Neural crest cell (in vitro differentiated cells): ENCODE results near the gene PNMA8B. TPM values are rescaled to one million over a fixed set of nuclear protein-coding genes. Genes with fewer than 3 reads are reported as not detected.

Experiments
- DNase-seq: peaks from one replicate; pipeline ENCODE4 v3.0.0; 2021; ENCODE audit warnings: low read depth, mixed read lengths, low spot score
- H3K27ac Mint-ChIP-seq: one replicate; pipeline ENCODE4 v1.8.0; 2021; ENCODE audit warnings: mild to moderate bottlenecking, mixed read lengths; ENCODE audit not compliant: unreplicated experiment
- H3K27me3 Mint-ChIP-seq: 2 replicates; pipeline ENCODE4 v1.8.0; 2021; ENCODE audit warnings: low read depth, mild to moderate bottlenecking, mixed read lengths
- H3K36me3 Mint-ChIP-seq: 2 replicates; pipeline ENCODE4 v1.8.0; 2021; ENCODE audit warnings: low read depth, mild to moderate bottlenecking, mixed read lengths
- H3K4me1 Mint-ChIP-seq: 2 replicates; pipeline ENCODE4 v1.8.0; 2021; ENCODE audit warnings: mixed read lengths
- H3K4me3 Mint-ChIP-seq: one replicate; pipeline ENCODE4 v1.8.0; 2021; ENCODE audit warnings: mild to moderate bottlenecking, mixed read lengths
- H3K9me3 Mint-ChIP-seq: 2 replicates; pipeline ENCODE4 v1.8.0; 2021; ENCODE audit warnings: mixed read lengths
- total RNA-seq: library from RNA; stranded (reverse); gene quantifications from 2 replicates; pipeline ENCODE4 v1.2.1, GENCODE V29; 2021
- TF ChIP-seq, protein P1 (sequence below): fragments of 200-600 bp; sonication (generic); conservative IDR thresholded peaks from 2 replicates; pipeline ENCODE4 v1.5.0; 2021; ENCODE audit warnings: antibody characterized with exemption, mild to moderate bottlenecking

The PNMA8B gene
- total RNA-seq, 1 donor from 2014 or later = 4.6 TPM

GRCh38 chr19:46491975-46492682, 3.5 kb downstream of the PNMA8B start:
- H3K27ac Mint-ChIP-seq = no peak overlapping the region
- H3K36me3 Mint-ChIP-seq = no peaks in the 10 kb centered on the region

GRCh38 chr19:46490774-46491173, 4.9 kb downstream of the PNMA8B start:
- Mint-ChIP-seq H3K36me3 (no peaks in the 10 kb centered on the region), H3K27ac (no peak overlapping the region), H3K4me3 (no peak overlapping the region), H3K9me3 (no peaks in the 10 kb centered on the region), H3K27me3 (peaks cover 29% of the 10 kb centered on the region), H3K4me1 (peaks cover 22% of the 10 kb centered on the region)
- TF ChIP-seq, protein P1, sequence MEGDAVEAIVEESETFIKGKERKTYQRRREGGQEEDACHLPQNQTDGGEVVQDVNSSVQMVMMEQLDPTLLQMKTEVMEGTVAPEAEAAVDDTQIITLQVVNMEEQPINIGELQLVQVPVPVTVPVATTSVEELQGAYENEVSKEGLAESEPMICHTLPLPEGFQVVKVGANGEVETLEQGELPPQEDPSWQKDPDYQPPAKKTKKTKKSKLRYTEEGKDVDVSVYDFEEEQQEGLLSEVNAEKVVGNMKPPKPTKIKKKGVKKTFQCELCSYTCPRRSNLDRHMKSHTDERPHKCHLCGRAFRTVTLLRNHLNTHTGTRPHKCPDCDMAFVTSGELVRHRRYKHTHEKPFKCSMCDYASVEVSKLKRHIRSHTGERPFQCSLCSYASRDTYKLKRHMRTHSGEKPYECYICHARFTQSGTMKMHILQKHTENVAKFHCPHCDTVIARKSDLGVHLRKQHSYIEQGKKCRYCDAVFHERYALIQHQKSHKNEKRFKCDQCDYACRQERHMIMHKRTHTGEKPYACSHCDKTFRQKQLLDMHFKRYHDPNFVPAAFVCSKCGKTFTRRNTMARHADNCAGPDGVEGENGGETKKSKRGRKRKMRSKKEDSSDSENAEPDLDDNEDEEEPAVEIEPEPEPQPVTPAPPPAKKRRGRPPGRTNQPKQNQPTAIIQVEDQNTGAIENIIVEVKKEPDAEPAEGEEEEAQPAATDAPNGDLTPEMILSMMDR = no peak
- no peak for DNase-seq

More at GRCh38 chr19:46491975-46492682, 3.5 kb downstream of the PNMA8B start:
- H3K27me3 Mint-ChIP-seq = peaks cover 27% of the 10 kb centered on the region
- peak overlapping the region; percentile 21 for H3K4me3 Mint-ChIP-seq
- DNase-seq = no peak
- H3K9me3 Mint-ChIP-seq = no peaks in the 10 kb centered on the region
- TF ChIP-seq, protein P1 = no peak
- peaks cover 28% of the 10 kb centered on the region for H3K4me1 Mint-ChIP-seq

DNA sequence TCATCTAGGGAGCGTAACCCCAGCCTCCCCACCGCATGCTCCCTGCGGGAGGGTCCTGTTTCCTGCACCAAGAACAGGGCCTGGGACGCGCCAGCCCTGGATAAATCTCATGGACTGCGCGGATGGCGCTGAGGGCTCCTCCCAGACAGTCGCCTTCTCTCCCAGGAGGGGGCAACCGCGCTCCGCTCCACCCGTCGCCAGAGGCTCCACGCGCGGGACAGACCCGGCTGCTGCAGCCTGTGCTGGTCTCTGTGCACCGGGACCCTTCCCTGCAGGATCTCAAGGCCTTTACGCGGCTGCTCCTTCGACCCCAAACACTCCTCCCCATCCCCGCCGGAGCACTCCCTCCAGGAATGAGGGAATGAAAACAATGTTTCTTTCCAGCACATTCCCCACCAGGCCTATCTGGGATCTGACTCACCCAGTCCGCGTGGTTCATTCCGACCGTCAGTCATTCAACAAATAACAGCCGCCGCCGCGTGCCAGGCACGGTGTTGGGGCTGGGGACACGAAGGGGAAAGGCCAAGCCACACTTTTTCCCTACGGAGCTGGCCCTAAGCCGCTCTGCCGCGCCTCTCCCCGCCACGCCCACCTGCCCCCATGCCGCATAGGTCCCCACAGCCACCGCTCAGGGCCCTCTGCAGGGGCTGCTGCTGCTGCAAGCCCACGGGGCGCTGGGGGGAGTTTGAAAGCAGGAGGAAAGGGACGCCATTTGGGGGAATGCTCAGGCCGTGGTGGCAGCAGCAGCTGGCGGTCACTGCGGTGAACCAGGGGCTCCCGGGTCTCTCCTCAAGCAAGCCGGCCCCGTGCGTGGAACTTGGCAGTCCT, 6.0 kb downstream of the PNMA8B start:
- peaks cover 24% of the 10 kb centered on the region for H3K4me1 Mint-ChIP-seq
- no peaks in the 10 kb centered on the region for H3K9me3 Mint-ChIP-seq
- no peak overlapping the region for H3K4me3 Mint-ChIP-seq
- no peak overlapping the region for H3K27ac Mint-ChIP-seq
- TF ChIP-seq, protein P1 = peak; percentile 38
- no peak for DNase-seq
- H3K36me3 Mint-ChIP-seq = no peaks in the 10 kb centered on the region
- H3K27me3 Mint-ChIP-seq = peaks cover 28% of the 10 kb centered on the region

DNA sequence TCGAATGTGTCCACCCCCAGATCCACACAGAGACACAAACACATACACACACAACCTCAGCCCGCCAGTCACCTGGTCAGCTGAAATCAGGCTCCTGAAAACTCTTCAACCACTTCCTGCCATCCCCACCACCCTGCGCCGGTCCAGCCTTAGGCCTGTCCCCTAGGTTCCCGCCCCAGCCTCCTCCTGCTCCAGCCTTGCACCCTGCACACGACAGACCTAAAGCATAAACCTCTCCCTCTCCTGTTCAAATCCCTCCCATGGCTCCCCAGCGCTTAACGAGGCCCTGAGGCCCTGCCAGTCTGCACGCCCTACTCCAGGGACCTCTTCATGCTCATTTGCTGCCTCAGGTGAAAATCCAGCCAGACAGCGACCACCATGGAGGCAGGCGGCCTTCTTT, 7.1 kb downstream of the PNMA8B start:
- Mint-ChIP-seq H3K27ac (no peak overlapping the region), H3K9me3 (no peaks in the 10 kb centered on the region), H3K4me3 (peak overlapping the region; percentile 69), H3K4me1 (peaks cover 28% of the 10 kb centered on the region), H3K36me3 (no peaks in the 10 kb centered on the region), H3K27me3 (peaks cover 27% of the 10 kb centered on the region)
- TF ChIP-seq, protein P1 = no peak
- DNase-seq = no peak

DNA sequence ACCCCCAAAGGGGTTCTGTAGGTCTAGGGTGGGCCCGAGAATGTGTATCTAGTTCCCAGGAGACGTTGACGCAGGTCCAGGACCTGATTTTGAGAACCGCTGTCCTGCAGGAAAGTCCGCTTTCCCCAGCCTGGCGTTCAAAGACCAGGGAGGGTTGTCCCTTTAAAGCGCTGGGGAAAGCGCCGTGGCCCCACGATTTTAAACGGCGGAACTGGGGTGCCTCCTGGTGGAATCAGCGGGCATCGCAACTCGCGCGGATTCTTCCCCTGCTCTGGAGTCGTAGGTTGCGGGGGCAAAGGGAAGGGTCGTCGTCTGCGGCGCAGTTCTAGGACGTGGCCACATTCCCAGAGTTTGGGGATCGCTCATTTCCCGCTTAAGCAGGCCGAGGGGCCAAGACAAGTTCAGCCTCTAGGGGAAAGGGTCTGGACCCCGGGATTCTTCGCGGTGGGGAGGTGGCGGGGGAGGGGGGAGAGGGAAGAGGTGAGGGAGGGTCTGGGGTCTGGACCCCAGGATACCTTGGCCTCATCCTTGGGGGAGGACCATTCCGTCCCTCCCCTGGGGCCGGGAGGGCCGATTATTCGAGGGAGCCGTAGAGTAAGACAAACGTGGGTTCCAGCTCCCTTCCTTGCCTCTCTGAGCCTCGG, 7.7 kb downstream of the PNMA8B start:
- peaks cover 28% of the 10 kb centered on the region for H3K4me1 Mint-ChIP-seq
- peaks cover 27% of the 10 kb centered on the region for H3K27me3 Mint-ChIP-seq
- DNase-seq = peak; percentile 96
- H3K36me3 Mint-ChIP-seq = no peaks in the 10 kb centered on the region
- peak overlapping the region; percentile 80 for H3K4me3 Mint-ChIP-seq
- H3K9me3 Mint-ChIP-seq = no peaks in the 10 kb centered on the region
- TF ChIP-seq, protein P1 = peak; percentile 94
- no peak overlapping the region for H3K27ac Mint-ChIP-seq
